ENCODE measurements around the gene TOMM22.
"Not testable (repeated sequence)": the region's sequence is repeated elsewhere in the genome, so short reads cannot be mapped to it uniquely, and the experiment has no call there.

Gene TOMM22

GRCh38 chr22:38681582-38682335 is at the start of gene TOMM22:
TOMM22 (plus strand) TSS chr22:38681957; CDS start chr22:38681979, 22 bp downstream.
- in situ Hi-C loops (cut with MboI; ENCODE audit: low sequenced_read_pairs) = no loop called here

GRCh38 chr22:38632528-38632927 is 49.2 kb upstream of the TOMM22 start:
- in situ Hi-C loops (cut with MboI; ENCODE audit: low sequenced_read_pairs) = no loop called here

GRCh38 chr22:38638216-38638615 is 43.5 kb upstream of the TOMM22 start:
- in situ Hi-C loops (cut with MboI; ENCODE audit: low sequenced_read_pairs) = no loop called here

- in situ Hi-C loops (cut with MboI; ENCODE audit: low sequenced_read_pairs) = no loop called here
These were observed 43.0 kb upstream of the TOMM22 start for GRCh38 chr22:38638728-38639127.

GRCh38 chr22:38641476-38642040 is 40.2 kb upstream of the TOMM22 start:
- in situ Hi-C loops (cut with MboI; ENCODE audit: low sequenced_read_pairs) = no loop called here

GRCh38 chr22:38644245-38644644 is 37.5 kb upstream of the TOMM22 start:
- in situ Hi-C loops (cut with MboI; ENCODE audit: low sequenced_read_pairs) = not testable (repeated sequence)

- in situ Hi-C loops (cut with MboI; ENCODE audit: low sequenced_read_pairs) = no loop called here
These were observed 36.3 kb upstream of the TOMM22 start for GRCh38 chr22:38645430-38645829.

GRCh38 chr22:38649841-38650522 is 31.8 kb upstream of the TOMM22 start:
- in situ Hi-C loops (cut with MboI; ENCODE audit: low sequenced_read_pairs) = no loop called here

GRCh38 chr22:38652859-38653258 is 28.9 kb upstream of the TOMM22 start:
- in situ Hi-C loops (cut with MboI; ENCODE audit: low sequenced_read_pairs) = no loop called here

- in situ Hi-C loops (cut with MboI; ENCODE audit: low sequenced_read_pairs) = no loop called here
These were observed 28.0 kb upstream of the TOMM22 start for GRCh38 chr22:38653741-38654140.

- in situ Hi-C loops (cut with MboI; ENCODE audit: low sequenced_read_pairs) = no loop called here
These were observed 26.1 kb upstream of the TOMM22 start for GRCh38 chr22:38655519-38656255.

- in situ Hi-C loops (cut with MboI; ENCODE audit: low sequenced_read_pairs) = no loop called here
These were observed 25.3 kb upstream of the TOMM22 start, which contains the start of the genes CBY1 and FAM227A for GRCh38 chr22:38656256-38657044. CBY1 (plus strand) TSS chr22:38656638; CDS start chr22:38668055, 11,417 bp downstream. FAM227A (minus strand) TSS chr22:38656392; CDS start chr22:38650168, 6,224 bp downstream.

- in situ Hi-C loops (cut with MboI; ENCODE audit: low sequenced_read_pairs) = no loop called here
These were observed 24.5 kb upstream of the TOMM22 start for GRCh38 chr22:38657045-38657909.

- in situ Hi-C loops (cut with MboI; ENCODE audit: low sequenced_read_pairs) = no loop called here
These were observed 6.9 kb upstream of the TOMM22 start for GRCh38 chr22:38674888-38675287.

- in situ Hi-C loops (cut with MboI; ENCODE audit: low sequenced_read_pairs) = no loop called here
These were observed 5.9 kb upstream of the TOMM22 start for GRCh38 chr22:38675833-38676232.

GRCh38 chr22:38684895-38685294 is 3.1 kb downstream of the TOMM22 start:
- in situ Hi-C loops (cut with MboI; ENCODE audit: low sequenced_read_pairs) = no loop called here

- in situ Hi-C loops (cut with MboI; ENCODE audit: low sequenced_read_pairs) = no loop called here
These were observed 4.0 kb downstream of the TOMM22 start for GRCh38 chr22:38685761-38686160.

- in situ Hi-C loops (cut with MboI; ENCODE audit: low sequenced_read_pairs) = no loop called here
These were observed 7.9 kb downstream of the TOMM22 start for GRCh38 chr22:38689651-38690050.

GRCh38 chr22:38694049-38694448 is 12.3 kb downstream of the TOMM22 start:
- in situ Hi-C loops (cut with MboI; ENCODE audit: low sequenced_read_pairs) = no loop called here
